ENCODE results near the gene TAS1R2.

GRCh38 chr1:18802231-18802630 lies 57.2 kb downstream of the TAS1R2 start:
- TF ChIP-seq CTCF (IDR thresholded peaks at IDR 0.05) = no peak
- TF ChIP-seq POLR2A (IDR thresholded peaks at IDR 0.05) = no peak
